Stimulated activated CD8-positive, alpha-beta memory T cell treated with anti-CD3 and anti-CD28 coated beads, Interleukin-7, amount 100 ng/mL, for 24 hours (primary cell): ENCODE results near the gene EPHA1.

Experiments
- DNase-seq: peaks from one replicate; pipeline ENCODE4 v3.0.0-alpha.2; 2020; ENCODE audit warnings: low read depth

Gene EPHA1

DNA sequence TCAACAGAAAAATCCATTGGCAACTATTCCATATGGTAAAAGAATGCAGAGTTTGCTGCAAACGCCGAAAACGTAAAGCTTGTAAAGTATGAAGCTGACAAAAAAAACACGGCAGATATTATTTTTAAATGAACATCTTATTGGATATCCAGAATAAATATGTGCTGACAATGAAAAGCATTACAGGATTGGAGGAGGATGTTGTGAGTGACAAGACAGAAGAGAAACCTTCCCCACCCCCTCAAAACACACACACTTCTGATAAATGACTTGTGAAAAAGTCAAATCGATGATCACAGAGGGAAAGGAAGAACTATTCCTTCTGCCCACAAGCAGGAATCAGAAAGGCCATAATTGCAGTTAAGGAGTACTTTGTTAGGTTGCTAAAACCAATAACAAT, 60.7 kb downstream of the EPHA1 start:
- no peak for DNase-seq

DNA sequence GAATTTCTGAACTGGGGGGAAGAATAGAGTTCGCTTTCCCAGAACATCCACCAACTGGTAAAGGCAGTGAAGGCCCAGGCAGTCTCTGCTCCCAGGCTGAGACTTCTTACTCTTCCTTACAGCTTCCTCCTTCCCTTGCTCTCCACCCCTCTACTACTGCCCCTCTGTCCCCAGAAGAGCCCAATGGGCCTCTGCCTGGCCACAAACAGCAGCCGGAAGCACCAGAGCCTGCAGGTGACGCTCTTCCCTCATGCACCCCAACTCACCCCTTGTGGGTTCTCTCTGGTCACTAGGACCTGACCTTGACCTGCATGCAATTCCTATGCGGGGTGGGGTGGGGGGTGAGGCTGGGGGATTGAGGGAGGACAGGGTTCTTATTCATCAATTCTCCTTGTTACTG, 62.6 kb downstream of the EPHA1 start:
- no peak for DNase-seq

DNA sequence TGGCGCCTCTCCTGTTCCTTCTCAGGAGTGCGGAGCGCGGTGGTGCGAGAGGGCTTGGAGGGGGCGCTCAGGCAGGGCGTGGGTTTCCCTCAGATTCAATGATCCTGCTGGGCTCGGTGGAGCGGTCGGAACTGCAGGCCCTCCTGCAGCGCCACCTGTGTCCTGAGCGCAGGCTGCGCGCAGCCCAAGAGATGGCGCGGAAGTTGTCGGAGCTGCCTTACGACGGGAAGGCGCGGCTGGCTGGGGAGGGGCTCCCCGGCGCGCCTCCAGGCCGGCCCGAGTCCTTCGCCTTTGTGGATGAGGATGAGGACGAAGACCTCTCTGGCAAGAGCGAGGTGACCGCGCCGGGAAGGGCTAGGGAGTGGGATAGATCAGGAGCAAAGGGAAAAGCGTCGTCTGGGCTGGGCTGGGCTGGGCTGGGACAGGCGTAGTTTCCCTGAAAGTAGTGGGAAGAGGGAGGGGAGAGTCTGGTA, 63.2 kb downstream of the EPHA1 start:
- DNase-seq, result peak; percentile 40

DNA sequence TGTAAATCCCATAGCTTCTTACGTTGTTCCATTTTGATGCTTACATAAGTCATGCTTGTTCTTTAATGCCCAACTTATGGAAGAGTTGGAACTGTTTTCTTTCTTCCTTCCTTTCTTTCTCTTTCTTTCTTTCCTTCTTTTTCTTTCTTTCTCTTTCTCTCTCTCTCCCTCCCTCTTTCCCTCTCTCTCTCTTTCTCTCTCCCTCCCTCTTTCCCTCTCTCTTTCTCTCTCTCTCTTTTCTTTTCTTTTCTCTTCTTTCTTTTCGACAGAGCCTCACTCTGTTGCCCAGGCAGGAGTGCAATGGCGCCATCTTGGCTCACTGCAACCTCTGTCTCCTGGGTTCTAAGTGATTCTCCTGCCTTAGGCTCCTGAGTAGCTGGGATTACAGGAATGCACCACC, 65.1 kb downstream of the EPHA1 start:
- DNase-seq, result no peak

DNA sequence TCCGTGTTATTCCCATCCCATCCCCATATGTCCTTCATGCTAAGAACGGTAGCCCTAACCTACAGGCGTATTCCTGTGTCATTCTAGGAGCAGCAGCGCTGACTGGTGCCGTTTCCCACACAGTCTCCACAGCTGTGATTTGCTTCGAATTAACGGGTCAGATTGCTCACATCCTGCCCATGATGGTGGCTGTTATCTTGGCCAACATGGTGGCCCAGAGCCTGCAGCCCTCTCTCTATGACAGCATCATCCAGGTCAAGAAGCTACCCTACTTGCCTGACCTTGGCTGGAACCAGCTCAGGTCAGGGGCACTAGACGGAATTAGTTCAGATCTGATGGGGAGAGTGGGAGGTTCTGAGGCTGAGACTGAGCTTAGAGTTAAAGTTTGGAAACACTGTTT, 66.8 kb downstream of the EPHA1 start:
- DNase-seq, result no peak
